ENCODE data around the gene PTPRN2. TPM values are rescaled to one million over a fixed set of nuclear protein-coding genes. Genes with fewer than 3 reads are reported as not detected.

The PTPRN2 gene
- polyA plus RNA-seq, 1 experiment: 0.02 TPM

GRCh38 chr7:157558061-157558460, 1029.6 kb downstream of the PTPRN2 start:
- CTCF ChIA-PET: no interaction called here
- no peak for TF ChIP-seq CTCF (IDR thresholded peaks at IDR 0.05; ENCODE audit: low read depth, low read length)
- no peak for DNase-seq (ENCODE audit: low read depth, low spot score)
- Histone ChIP-seq H3K27ac (ENCODE audit: low read depth, low read length) (no peak overlapping the region), H3K9me3 (ENCODE audit: control insufficient read depth, insufficient read depth, low read length) (peaks cover 89% of the 10 kb centered on the region), H3K4me3 (ENCODE audit: low read depth, low read length) (no peak overlapping the region), H3K27me3 (ENCODE audit: control insufficient read depth, insufficient read depth, low read length) (no peaks in the 10 kb centered on the region)
- POLR2A ChIA-PET: no interaction called here

- ChIA-PET CTCF (no interaction called here), POLR2A (no interaction called here)
- TF ChIP-seq CTCF (IDR thresholded peaks at IDR 0.05; ENCODE audit: low read depth, low read length): no peak
- Histone ChIP-seq H3K9me3 (ENCODE audit: control insufficient read depth, insufficient read depth, low read length) (peaks cover 89% of the 10 kb centered on the region), H3K27ac (ENCODE audit: low read depth, low read length) (no peak overlapping the region), H3K4me3 (ENCODE audit: low read depth, low read length) (no peak overlapping the region), H3K27me3 (ENCODE audit: control insufficient read depth, insufficient read depth, low read length) (no peaks in the 10 kb centered on the region)
- no peak for DNase-seq (ENCODE audit: low read depth, low spot score)
These were observed 1030.4 kb downstream of the PTPRN2 start for GRCh38 chr7:157557263-157557662.

- ChIA-PET CTCF (no interaction called here), POLR2A (no interaction called here)
- H3K27ac ChIP-seq (ENCODE audit: low read depth, low read length): no peak overlapping the region
- no peaks in the 10 kb centered on the region for H3K27me3 ChIP-seq (ENCODE audit: control insufficient read depth, insufficient read depth, low read length)
- no peak overlapping the region for H3K4me3 ChIP-seq (ENCODE audit: low read depth, low read length)
- DNase-seq (ENCODE audit: low read depth, low spot score): no peak
- no peak for TF ChIP-seq CTCF (IDR thresholded peaks at IDR 0.05; ENCODE audit: low read depth, low read length)
- peaks cover 89% of the 10 kb centered on the region for H3K9me3 ChIP-seq (ENCODE audit: control insufficient read depth, insufficient read depth, low read length)
These were observed 1031.0 kb downstream of the PTPRN2 start for GRCh38 chr7:157556642-157556944.

- POLR2A ChIA-PET: no interaction called here
- CTCF ChIA-PET: no interaction called here
- no peak for DNase-seq (ENCODE audit: low read depth, low spot score)
- Histone ChIP-seq H3K9me3 (ENCODE audit: control insufficient read depth, insufficient read depth, low read length) (peaks cover 89% of the 10 kb centered on the region), H3K4me3 (ENCODE audit: low read depth, low read length) (no peak overlapping the region), H3K27me3 (ENCODE audit: control insufficient read depth, insufficient read depth, low read length) (no peaks in the 10 kb centered on the region), H3K27ac (ENCODE audit: low read depth, low read length) (no peak overlapping the region)
- TF ChIP-seq CTCF (IDR thresholded peaks at IDR 0.05; ENCODE audit: low read depth, low read length): no peak
These were observed 1031.5 kb downstream of the PTPRN2 start for GRCh38 chr7:157555944-157556641.

GRCh38 chr7:157555313-157555712, 1032.3 kb downstream of the PTPRN2 start:
- H3K27ac ChIP-seq (ENCODE audit: low read depth, low read length): no peak overlapping the region
- no peak overlapping the region for H3K4me3 ChIP-seq (ENCODE audit: low read depth, low read length)
- POLR2A ChIA-PET: no interaction called here
- peaks cover 89% of the 10 kb centered on the region for H3K9me3 ChIP-seq (ENCODE audit: control insufficient read depth, insufficient read depth, low read length)
- TF ChIP-seq CTCF (IDR thresholded peaks at IDR 0.05; ENCODE audit: low read depth, low read length): no peak
- no peak for DNase-seq (ENCODE audit: low read depth, low spot score)
- CTCF ChIA-PET: no interaction called here
- H3K27me3 ChIP-seq (ENCODE audit: control insufficient read depth, insufficient read depth, low read length): no peaks in the 10 kb centered on the region
